ENCODE results near the gene GATA2. TPM values are rescaled to one million over a fixed set of nuclear protein-coding genes. Genes with fewer than 3 reads are reported as not detected.
A peak's percentile ranks its signal among the peaks of the same experiment; 100 is the strongest.

Gene GATA2
- polyA plus RNA-seq, 1 experiment: 4.8 TPM

DNA sequence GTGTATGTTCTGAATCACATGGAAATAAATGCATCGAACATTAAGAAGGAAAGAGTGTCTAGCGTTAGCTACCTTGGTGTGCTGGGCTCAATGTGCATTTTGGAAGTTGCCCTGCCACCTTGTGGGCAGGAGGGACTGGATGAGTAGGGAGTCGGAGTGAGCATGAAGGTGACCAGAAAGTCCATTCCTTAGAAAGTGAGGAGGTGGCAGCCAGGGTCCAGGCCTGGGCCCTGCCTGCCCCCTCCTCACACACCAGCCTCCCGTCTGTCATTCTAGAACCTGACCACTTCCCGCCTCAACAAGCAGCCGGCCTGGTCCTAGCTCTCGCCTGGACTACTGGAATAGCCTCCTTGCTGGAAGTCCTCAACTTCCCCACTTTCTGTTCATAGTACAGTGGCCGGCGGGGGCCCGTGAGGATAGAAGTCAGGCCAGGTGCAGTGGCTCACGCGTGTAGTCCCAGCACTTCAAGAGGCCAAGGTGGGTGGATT, 10.2 kb upstream of the GATA2 start:
- H3K4me3 ChIP-seq (ENCODE audit: low read depth, low read length): no peak overlapping the region

DNA sequence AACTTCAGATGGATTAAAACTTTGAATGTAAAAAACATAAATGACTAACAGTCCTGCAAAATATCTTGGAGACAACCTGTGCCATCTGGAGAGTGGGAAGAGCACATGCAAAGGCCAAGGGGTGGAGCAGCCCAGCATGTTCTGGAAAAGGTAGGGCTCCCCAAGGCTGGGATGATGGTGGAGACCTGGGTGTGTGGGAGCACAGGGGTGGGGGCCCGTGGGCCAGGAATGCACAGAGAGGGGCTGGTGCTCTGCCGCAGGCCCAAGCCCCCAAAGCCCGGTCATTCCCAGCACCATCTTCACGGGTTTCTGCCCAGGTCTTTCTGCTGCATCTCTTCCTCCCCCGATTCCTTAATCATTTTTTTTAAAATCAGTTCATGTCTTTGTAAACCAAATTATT, 9.7 kb upstream of the GATA2 start:
- Histone ChIP-seq H3K4me3 (ENCODE audit: low read depth, low read length) (no peak overlapping the region), H3K9me3 (ENCODE audit: control insufficient read depth, insufficient read depth, low read length) (no peaks in the 10 kb centered on the region), H3K27ac (ENCODE audit: low read depth, low read length) (no peak overlapping the region), H3K27me3 (ENCODE audit: control insufficient read depth, insufficient read depth, low read length) (peaks cover 2% of the 10 kb centered on the region)
- ChIA-PET CTCF (interaction anchor here (1.0 kb wide), 1 partner anchor 106 kb away, joined by 3 read pairs; no protein-coding TSS in a partner anchor), POLR2A (no interaction called here)
- TF ChIP-seq, protein P1, sequence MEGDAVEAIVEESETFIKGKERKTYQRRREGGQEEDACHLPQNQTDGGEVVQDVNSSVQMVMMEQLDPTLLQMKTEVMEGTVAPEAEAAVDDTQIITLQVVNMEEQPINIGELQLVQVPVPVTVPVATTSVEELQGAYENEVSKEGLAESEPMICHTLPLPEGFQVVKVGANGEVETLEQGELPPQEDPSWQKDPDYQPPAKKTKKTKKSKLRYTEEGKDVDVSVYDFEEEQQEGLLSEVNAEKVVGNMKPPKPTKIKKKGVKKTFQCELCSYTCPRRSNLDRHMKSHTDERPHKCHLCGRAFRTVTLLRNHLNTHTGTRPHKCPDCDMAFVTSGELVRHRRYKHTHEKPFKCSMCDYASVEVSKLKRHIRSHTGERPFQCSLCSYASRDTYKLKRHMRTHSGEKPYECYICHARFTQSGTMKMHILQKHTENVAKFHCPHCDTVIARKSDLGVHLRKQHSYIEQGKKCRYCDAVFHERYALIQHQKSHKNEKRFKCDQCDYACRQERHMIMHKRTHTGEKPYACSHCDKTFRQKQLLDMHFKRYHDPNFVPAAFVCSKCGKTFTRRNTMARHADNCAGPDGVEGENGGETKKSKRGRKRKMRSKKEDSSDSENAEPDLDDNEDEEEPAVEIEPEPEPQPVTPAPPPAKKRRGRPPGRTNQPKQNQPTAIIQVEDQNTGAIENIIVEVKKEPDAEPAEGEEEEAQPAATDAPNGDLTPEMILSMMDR (IDR thresholded peaks at IDR 0.05; ENCODE audit: low read depth, low read length): no peak
- DNase-seq (ENCODE audit: low read depth, low spot score): no peak

More for the DNA sequence above, 10.2 kb upstream of the GATA2 start:
- ChIA-PET POLR2A (no interaction called here), CTCF (interaction anchor here (1.0 kb wide), 1 partner anchor 105 kb away, joined by 3 read pairs; no protein-coding TSS in a partner anchor)
- H3K27me3 ChIP-seq (ENCODE audit: control insufficient read depth, insufficient read depth, low read length): peaks cover 2% of the 10 kb centered on the region
- no peak for DNase-seq (ENCODE audit: low read depth, low spot score)
- H3K27ac ChIP-seq (ENCODE audit: low read depth, low read length): no peak overlapping the region
- TF ChIP-seq, protein P1 (IDR thresholded peaks at IDR 0.05; ENCODE audit: low read depth, low read length): peak; percentile 13; the same call in 1 of the 2 replicates
- no peaks in the 10 kb centered on the region for H3K9me3 ChIP-seq (ENCODE audit: control insufficient read depth, insufficient read depth, low read length)

DNA sequence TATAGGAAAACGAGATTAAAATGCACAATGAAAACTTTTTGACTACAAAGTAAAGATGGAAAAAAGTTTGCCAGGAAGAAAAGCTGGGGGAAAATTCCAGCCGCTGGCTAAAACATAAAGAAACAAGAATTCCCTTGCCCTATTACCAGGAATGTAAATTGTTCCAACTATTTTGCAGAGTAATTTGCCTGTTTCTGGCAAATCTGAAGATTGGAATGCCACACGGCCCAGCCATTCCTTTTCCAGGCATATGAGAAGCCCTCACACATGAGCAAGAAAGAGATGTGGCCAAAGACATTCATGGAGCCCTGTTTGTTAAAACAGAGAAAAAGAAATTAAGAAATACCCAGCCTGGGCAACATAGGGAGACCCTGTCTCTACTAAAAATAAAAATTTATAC, 8.4 kb upstream of the GATA2 start:
- no peaks in the 10 kb centered on the region; the same call in 1 of the 2 replicates for H3K9me3 ChIP-seq (ENCODE audit: control insufficient read depth, insufficient read depth, low read length)
- no peak overlapping the region for H3K27ac ChIP-seq (ENCODE audit: low read depth, low read length)
- no peak for DNase-seq (ENCODE audit: low read depth, low spot score)
- ChIA-PET POLR2A (no interaction called here), CTCF (interaction anchor here (0.6 kb wide), 1 partner anchor 427 kb away, joined by 4 read pairs; no protein-coding TSS in a partner anchor)
- TF ChIP-seq, protein P1 (IDR thresholded peaks at IDR 0.05; ENCODE audit: low read depth, low read length): no peak
- H3K4me3 ChIP-seq (ENCODE audit: low read depth, low read length): no peak overlapping the region
- H3K27me3 ChIP-seq (ENCODE audit: control insufficient read depth, insufficient read depth, low read length): peaks cover 5% of the 10 kb centered on the region

DNA sequence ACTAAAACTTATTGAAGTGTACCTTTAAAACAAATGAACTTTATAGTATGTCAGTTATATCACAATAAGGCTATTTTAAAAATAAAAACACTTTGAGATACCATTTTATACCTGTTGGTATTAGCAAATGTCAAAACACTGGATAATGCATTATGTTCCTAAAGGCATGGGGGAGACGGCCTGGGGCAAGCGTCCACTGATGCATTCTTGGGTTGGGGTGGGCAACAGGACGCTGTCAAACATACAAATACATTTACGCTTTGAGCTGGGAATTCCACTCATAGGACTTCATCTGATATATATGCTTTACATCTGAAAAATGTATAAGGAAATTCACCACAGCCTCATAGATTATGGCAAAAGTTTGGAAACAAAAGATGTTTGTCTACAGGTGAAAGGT, 7.6 kb upstream of the GATA2 start:
- ChIA-PET POLR2A (no interaction called here), CTCF (no interaction called here)
- TF ChIP-seq, protein P1 (IDR thresholded peaks at IDR 0.05; ENCODE audit: low read depth, low read length): no peak
- no peak for DNase-seq (ENCODE audit: low read depth, low spot score)
- no peaks in the 10 kb centered on the region; the same call in 1 of the 2 replicates for H3K9me3 ChIP-seq (ENCODE audit: control insufficient read depth, insufficient read depth, low read length)
- peaks cover 5% of the 10 kb centered on the region for H3K27me3 ChIP-seq (ENCODE audit: control insufficient read depth, insufficient read depth, low read length)
- no peak overlapping the region for H3K27ac ChIP-seq (ENCODE audit: low read depth, low read length)
- H3K4me3 ChIP-seq (ENCODE audit: low read depth, low read length): no peak overlapping the region

DNA sequence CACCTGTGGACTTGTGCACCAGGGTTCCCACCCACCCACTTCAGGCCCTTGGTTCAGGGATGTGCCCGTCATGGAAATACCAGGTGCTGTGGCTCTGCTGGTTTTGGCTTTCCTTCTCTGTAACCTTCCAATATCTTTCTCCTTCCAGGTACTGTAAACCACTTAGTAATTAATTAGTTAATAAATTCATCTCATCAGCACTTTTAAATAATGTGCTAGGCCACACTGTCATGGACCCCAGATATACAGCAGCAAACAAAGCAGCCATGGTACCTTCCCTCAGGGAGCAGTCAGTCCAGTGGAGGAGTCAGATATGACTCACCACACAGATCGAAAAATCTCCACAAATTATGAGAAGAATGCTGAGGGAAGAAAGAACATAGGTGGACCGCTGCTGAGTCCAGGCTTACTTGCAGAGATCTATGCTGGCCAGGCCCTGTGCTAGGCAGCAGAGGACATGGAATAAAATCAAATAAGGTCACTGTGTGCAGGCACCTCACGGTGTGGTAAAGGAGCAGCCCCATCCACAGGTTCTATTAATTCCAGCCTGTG, 6.8 kb upstream of the GATA2 start:
- Histone ChIP-seq H3K9me3 (ENCODE audit: control insufficient read depth, insufficient read depth, low read length) (no peaks in the 10 kb centered on the region; the same call in 1 of the 2 replicates), H3K27me3 (ENCODE audit: control insufficient read depth, insufficient read depth, low read length) (peaks cover 5% of the 10 kb centered on the region), H3K27ac (ENCODE audit: low read depth, low read length) (no peak overlapping the region), H3K4me3 (ENCODE audit: low read depth, low read length) (no peak overlapping the region)
- no peak for DNase-seq (ENCODE audit: low read depth, low spot score)
- ChIA-PET POLR2A (no interaction called here), CTCF (interaction anchor here (0.8 to 3.9 kb wide), 2 partner anchors 73 to 193 kb away, joined by 4 to 47 read pairs; no protein-coding TSS in a partner anchor)
- TF ChIP-seq, protein P1 (IDR thresholded peaks at IDR 0.05; ENCODE audit: low read depth, low read length): no peak
